HK-2 (cell line): ENCODE measurements around the gene PLPP7.
"Not testable (repeated sequence)": the region's sequence is repeated elsewhere in the genome, so short reads cannot be mapped to it uniquely, and the experiment has no call there.

Source experiments
- DNase-seq: peaks from one replicate; pipeline ENCODE4 v3.0.0-alpha.2; 2018; ENCODE audit not compliant: unreplicated experiment

The PLPP7 gene

GRCh38 chr9:131330814-131331600 is 41.5 kb downstream of the PLPP7 start:
- no peak for DNase-seq

- DNase-seq, result not testable (repeated sequence)
Observed at GRCh38 chr9:131331996-131332395, 42.5 kb downstream of the PLPP7 start.

GRCh38 chr9:131333771-131334628 is 44.5 kb downstream of the PLPP7 start:
- no peak for DNase-seq

GRCh38 chr9:131334629-131335367 is 45.3 kb downstream of the PLPP7 start:
- DNase-seq, result no peak

- DNase-seq, result no peak
Observed at GRCh38 chr9:131335368-131335755, 45.8 kb downstream of the PLPP7 start.

- DNase-seq, result no peak
Observed at GRCh38 chr9:131337131-131337848, 47.8 kb downstream of the PLPP7 start.

GRCh38 chr9:131339212-131339611 is 49.7 kb downstream of the PLPP7 start:
- DNase-seq, result not testable (repeated sequence)

- not testable (repeated sequence) for DNase-seq
Observed at GRCh38 chr9:131344931-131345535, 55.5 kb downstream of the PLPP7 start.

GRCh38 chr9:131346559-131346958 is 57.0 kb downstream of the PLPP7 start:
- DNase-seq, result no peak

- DNase-seq, result no peak
Observed at GRCh38 chr9:131347376-131348020, 58.0 kb downstream of the PLPP7 start.

GRCh38 chr9:131348631-131349521 is 59.4 kb downstream of the PLPP7 start:
- no peak for DNase-seq

GRCh38 chr9:131349522-131349880 is 60.0 kb downstream of the PLPP7 start:
- DNase-seq, result no peak

- peak; percentile 85 for DNase-seq
Observed at GRCh38 chr9:131349881-131350563, 60.5 kb downstream of the PLPP7 start.

GRCh38 chr9:131356479-131356878 is 67.0 kb downstream of the PLPP7 start:
- DNase-seq, result not testable (repeated sequence)

- DNase-seq, result no peak
Observed at GRCh38 chr9:131358556-131358955, 69.0 kb downstream of the PLPP7 start.
